Measurements from ENCODE around the gene ZNF436.

The ZNF436 gene

DNA sequence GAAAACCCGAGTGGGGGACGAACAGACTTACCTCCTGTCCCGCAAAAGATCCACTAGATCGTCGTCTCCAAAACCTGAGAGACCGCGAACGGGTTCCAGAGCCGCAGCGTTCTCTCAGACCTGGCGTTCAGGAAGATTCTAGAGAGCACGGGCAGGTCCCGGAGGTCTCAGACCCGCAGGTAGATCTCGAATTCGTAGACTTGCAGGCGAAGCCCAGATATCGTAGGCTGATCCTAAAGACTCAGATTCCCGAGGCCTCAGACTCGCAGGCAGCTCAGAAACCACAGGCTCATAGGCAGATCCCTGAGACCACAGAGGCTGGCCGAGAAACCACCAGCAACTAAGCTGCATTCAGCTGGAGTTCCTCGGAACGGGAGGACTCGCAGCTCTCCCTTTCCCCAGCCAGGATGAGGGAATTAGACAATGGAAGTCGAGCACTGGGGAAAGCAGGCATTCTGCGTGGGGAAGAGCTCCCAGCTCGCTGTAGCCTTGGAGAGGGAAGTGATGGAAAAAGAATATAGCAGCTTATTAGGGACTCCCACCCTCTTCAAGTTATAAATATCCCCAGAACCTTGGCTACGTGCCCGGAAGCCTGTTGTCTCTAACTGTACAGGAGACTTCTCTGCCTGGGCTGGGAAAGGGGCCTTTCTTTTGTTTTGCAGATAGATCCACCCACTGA lies at the start of gene ZNF436:
Gene ZNF436, minus strand, starts transcription at position 502 of the 679 bp plus-strand sequence. CDS start 1,831 bp downstream, outside the sequence.
- peak; percentile 31 for DNase-seq

DNA sequence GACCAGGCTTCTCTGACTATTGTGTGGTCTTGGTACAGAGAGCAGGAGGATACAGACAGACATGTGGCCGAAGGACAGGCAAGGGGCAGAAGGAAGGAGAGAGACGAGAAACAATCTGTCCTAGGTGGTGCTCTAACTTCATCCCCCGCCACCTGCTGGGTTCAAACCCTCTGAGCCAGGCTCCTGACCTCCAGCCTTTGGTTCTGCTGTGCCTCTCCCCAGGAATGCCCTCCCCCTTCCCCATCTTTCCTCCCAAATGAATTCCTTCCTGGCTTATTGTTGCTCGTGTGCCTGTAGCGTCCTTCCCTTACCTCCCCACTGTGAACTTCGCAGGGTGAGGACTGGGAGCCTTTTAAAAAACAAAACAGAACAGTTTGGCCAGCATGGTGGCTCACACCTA lies 49.5 kb upstream of the ZNF436 start:
- no peak for DNase-seq

DNA sequence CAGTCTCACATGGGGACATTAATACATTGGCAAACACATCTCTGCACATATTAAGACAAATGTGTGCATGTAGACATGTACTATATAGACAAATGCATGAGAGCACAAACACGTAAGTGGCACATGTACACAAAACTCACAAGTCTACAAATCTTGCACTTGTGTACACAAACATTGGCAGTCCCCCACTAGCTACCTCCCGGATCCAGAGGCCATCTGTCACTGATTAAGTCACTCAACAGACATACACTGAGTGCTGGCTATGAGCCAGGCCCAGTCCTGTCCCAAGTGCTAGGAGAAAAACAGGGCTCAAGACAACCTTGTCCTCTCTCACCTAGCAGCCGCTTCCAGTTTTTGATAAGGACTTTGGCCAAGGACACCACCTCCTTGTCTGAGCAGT lies 47.9 kb upstream of the ZNF436 start:
- no peak for DNase-seq

- no peak for DNase-seq
These were observed 47.3 kb upstream of the ZNF436 start for GRCh38 chr1:23416964-23417363.

GRCh38 chr1:23408797-23409290 lies 39.2 kb upstream of the ZNF436 start:
- DNase-seq = no peak

- no peak for DNase-seq
These were observed 37.5 kb upstream of the ZNF436 start for GRCh38 chr1:23407016-23407630.

GRCh38 chr1:23405946-23406345 lies 36.3 kb upstream of the ZNF436 start:
- no peak for DNase-seq

DNA sequence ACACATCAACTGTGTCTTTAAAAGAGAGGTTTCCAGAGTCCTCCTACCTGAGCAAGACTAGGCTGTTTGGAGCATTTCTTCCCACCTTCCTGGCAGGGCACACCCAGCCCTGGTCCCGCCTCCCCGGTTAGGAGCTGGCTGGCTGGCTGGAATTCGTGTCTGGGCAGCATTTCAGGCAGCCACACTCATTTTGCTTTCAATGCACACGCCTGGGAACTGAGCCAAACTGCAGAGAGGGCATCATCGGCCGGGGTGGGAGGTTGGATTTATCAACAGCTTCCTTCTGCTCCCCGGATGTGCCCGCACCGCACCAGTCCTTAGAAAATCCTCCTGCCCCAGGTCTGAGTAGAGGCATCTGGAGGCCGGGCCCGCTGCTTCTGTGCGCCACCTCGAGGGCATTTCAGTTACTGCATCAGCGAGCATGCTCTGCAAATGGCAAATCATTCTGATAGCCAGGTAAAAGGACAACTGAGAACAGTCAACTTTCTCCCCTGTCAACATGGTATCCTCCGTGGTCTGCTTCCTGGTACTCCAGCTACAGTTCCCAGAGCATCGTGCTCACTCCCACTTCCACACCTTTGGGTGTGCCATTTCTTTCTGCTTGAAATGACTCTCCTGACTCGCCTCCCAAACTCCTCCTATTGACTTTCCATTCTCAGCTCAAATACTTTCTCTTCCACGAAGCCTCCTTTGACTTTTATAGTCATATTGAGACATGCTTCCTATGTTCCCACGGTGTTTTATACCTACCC lies 34.3 kb upstream of the ZNF436 start:
- DNase-seq = peak; percentile 81

DNA sequence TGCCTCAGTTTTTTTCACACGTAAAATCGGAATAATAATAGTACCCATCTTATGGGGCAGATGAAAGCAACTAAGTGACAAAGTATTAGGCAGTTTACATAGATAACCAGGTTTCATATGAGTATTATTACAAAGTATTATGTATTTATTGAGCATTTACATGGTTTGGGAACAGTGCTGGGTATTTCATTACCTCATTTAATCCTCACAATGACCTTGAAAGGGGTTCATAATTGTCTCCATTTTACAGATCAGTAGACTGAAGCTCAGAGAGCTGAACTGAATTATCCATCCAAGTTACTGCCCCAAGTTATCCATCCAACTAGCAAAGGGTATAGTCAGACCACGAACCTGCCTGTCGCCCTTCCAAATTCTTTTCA lies 33.7 kb upstream of the ZNF436 start:
- no peak for DNase-seq

- DNase-seq = no peak
These were observed 33.4 kb upstream of the ZNF436 start for GRCh38 chr1:23403038-23403336.

DNA sequence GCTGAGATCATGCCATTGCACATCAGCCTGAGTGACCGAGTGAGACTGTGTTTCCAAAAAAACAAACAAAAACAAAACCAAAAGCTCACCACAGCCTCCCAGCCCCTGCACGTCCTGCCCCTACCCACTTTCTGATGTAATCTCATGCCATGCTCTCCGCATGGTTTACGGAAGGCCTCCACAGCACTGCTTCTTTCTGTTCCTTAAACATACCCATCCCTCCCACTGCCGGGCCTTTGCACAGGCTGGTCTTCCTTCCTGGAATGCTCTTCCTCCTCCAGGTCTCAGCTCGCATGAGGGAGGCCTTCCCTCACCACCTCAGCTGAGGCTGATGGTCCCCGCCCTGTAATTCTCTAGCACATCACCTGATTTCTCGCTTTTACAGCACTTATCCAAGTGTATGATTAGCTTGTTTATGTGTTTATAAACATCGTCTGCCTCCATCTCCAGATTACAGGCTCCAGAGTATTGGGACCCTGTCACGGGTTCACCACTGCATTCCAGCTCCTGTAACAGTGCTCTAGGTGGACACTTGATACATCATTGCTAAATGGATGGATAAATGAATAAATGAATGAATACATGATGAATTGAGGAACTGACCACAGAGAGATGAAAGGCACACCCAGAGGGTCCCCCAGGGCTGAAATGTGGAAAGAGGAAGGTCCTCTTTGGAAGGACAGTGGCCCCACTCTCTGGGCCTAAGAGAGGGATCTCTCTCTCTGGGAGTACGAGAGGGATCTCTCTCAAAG lies 32.8 kb upstream of the ZNF436 start:
- no peak for DNase-seq

- no peak for DNase-seq
These were observed 31.7 kb upstream of the ZNF436 start for GRCh38 chr1:23401313-23401712.

- no peak for DNase-seq
These were observed 30.9 kb upstream of the ZNF436 start for GRCh38 chr1:23400324-23401114.

DNA sequence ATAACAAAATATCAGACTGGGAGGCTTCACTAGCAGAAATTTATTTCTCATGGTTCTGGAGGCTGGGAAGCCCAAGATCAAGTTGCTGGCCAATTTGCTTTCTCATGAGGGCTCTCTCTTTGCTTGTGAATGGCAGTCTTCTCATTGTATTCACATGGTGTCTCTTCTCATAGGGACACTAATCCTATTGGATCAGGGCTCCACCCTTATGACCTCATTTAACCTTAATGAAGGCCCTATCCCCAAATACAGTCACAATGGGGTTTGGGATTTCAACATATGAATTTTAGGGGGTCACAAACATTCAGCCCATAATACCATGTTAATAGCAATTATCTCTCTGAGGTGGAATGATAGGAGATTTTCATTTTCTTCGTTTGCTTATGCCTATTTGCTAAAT lies 29.6 kb upstream of the ZNF436 start:
- no peak for DNase-seq

DNA sequence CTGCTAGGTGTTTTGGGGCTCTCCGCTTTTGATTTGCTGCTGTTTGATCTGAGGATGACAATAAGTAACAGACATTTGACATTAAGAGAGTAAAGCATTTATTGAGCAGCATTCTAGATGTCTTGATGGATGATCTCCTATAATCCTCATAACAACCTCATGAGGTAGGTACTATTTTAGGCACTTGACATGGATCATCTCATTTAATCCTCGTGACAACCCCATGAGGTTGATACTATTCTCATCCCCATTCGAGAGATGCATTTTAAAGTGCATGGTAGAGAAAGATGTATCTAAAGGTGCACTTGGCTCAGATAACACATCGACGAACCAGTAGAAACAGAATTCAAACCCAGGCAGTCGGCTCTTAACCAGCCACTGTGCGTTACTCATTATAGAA lies 28.3 kb upstream of the ZNF436 start:
- DNase-seq = no peak

- no peak for DNase-seq
These were observed 26.7 kb upstream of the ZNF436 start for GRCh38 chr1:23396380-23396779.

- DNase-seq = no peak
These were observed 26.2 kb upstream of the ZNF436 start for GRCh38 chr1:23395849-23396248.

DNA sequence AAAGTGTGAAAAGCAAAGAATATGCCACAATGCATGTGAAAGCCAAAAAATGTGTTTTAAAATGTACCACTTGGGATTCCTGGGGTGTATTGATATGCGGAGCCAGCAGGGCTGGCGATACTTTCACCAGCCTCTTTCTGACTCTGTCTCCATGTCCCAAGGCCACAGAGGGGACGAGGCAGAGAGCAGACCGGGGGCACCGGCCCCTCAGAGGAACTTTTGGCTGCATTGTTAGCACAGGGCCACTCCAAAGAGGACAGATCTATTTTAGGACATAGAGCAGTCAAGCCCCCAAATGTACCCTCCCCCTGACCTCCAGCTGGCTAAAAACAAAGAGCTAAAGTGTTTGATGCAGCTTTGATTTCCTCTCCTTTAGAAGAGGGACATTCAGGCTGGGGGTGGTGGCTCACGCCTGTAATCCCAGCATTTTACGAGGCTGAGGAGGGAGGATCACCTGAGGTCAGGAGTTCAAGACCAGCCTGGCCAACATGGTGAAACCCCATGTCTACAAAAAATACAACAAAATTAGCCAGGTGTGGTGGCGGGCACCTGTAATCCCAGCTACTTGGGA lies 25.6 kb upstream of the ZNF436 start:
- DNase-seq = no peak

DNA sequence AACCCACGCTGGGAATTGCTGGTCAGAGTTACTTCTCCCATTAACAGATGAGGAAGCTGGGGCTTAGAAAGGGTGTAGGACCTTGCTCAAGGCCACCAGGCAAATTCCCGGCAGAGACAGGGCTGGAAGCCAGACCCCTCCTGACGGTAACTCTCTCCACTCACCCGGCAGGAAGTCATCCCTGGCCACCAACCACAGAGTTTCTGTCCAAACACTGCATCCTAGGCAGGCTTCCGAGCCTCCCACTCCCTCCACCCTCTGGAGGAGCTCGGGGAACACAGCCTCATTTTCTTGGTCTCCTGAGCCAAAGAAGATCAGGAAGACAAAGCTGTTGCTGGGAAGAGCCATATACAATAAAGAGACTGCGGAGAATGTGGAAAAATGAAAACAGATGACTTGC lies 25.0 kb upstream of the ZNF436 start:
- no peak for DNase-seq

DNA sequence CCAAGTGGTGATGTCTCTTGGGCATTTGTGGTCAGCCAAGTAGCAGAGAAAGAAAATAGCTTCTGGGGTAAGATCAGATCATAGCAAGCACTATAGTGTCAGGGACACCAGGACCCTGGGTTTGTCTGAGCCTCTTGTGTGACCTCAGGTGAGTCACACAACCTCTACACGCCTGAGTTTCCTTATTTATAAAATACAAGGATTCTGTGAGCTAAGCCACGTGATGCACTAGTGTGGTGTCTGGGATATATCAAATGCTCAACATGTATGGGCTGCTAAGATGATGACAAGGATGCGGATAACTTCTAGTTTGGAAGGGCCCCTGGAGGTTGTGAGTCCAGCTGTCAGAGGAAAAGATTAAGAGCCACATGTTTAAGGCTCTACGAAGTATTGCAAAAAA lies 24.5 kb upstream of the ZNF436 start:
- DNase-seq = no peak

DNA sequence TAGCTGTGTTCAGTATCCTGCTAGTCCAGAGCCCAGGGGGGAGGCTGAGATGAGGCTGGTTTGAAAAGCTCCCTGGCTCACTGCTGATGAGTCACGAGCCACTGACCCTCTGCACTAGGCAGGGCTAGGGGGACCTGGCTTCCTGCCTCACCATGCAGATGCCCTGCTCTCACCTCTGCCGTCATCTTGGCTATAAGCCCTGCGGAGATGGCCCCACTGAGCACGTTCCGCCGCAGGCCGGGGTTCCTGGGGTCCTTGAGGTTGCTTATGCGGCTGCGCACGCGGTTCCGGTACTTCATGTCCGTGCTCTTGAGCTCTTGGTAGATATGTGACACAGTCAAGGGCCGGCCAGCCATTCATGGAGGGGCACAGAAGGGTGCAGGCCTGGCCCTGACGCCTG lies 24.1 kb upstream of the ZNF436 start:
- no peak for DNase-seq

DNA sequence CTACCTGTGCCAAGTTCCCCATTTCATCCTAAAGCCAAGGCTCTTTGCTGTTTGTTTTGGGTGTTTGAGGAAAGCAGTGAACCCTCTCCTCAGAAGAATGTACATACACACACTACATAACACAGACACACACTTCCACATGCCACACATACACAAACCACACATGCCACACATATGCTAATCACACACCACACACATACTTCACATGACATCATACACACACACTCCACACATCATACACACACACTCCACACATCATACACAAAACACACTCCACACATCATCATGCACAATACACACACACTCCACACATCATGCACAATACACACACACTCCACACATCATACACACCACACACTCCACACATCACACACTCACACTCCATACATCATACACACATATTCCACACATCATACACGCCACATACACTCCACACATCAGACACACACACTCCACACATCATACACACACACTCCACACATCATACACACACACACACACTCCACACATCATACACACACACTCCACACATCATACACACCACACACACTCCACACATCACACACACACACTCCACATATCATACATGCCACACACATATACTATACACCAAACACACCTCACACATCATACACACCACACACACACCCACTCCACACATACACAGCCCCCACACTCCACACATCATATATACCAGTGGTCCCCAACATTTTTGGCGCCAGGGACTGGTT lies 22.7 kb upstream of the ZNF436 start:
- no peak for DNase-seq

Data from activated gamma-delta T cell treated with Interleukin-2 at 50 U/mL for 16 hours (primary cell).